Nucleus accumbens (tissue), 56 donors: ENCODE measurements around the gene DNAH14.
"Not testable (repeated sequence)": the region's sequence is repeated elsewhere in the genome, so short reads cannot be mapped to it uniquely, and the experiment has no call there.

Experiments used
- DNase-seq, 56 donors: peaks; one replicate each; lab custom pipeline; 2025; lab: John Stamatoyannopoulos, UW

Gene DNAH14

GRCh38 chr1:225230483-225230882 is 301.0 kb downstream of the DNAH14 start:
- DNase-seq, result no peak

GRCh38 chr1:225232930-225233329 is 303.5 kb downstream of the DNAH14 start:
- DNase-seq, result not testable (repeated sequence)

DNA sequence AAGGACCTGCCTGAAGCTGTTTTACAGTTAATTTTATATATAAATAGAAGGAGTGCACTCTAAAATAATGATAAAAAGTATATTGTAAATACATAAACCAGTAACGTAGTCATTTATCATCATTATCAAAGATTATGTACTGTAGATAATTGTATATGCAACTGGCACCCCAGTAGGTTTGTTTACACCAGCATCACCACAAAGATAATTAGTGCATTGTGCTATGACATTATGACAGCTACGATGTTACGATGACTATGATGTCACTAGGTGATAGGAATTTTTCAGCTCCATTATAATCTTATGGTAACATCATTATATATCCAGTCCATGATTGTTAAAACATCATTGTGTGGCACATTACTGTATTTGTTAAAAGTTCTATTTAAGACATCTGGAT is 313.1 kb downstream of the DNAH14 start:
- DNase-seq, result no peak

DNA sequence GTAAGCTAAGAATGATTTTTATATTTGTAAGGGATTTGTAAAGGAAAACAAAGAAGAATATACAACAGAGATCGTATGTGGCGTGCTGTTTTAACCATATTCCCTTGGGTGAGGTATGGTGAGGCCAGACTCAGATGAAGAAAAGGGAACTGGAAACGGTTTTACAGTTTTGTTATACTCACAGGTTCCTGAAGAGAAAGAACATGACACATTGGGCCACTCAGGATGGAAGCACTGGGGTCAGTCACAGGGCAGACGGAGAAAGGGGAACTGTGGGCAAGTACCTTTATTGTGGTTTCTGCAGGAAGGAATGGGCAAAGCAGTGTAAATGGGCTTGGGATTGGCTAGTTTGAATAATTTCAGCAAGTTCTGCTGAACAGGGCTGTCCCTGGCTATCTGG is 321.0 kb downstream of the DNAH14 start:
- DNase-seq, result no peak

DNA sequence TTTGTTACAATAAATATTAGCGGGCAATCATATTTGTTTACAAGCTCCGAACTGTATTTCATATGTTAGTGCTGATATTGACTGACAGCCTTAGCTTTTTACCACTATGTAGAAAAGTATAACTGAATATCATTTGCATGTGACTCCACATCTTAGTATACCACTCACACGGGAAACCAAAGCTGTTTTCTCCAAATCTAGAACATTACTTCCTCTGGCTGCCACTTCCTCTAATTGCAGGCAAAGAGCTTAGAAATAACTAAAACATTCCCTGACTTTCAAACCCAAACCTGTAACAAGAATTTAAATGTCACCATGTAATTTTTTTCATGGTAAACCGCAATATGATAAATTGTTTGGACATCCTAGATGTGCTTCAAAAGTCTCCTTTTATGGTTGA is 323.7 kb downstream of the DNAH14 start:
- DNase-seq, result no peak

- DNase-seq, result no peak
Measured at GRCh38 chr1:225253784-225254183, 324.3 kb downstream of the DNAH14 start.

DNA sequence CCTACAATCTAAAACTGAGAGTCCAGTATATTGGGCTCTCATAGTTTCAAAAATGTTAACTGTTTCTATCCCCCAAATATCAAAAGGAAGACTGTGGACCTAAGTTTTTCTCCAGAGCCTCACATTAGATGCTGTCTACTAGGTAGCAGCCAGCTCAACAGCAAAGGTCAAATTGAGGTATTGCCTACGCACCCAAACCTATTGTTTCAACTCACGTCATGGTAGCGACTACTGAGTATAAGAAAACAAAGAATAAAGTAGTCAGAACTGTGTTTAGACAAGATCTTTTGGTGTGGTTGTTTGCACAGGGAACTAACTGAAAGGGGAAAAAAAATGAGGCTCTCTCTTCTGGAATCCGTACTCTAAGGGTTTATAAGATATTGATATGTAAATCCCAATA is 325.2 kb downstream of the DNAH14 start:
- DNase-seq, result no peak

DNA sequence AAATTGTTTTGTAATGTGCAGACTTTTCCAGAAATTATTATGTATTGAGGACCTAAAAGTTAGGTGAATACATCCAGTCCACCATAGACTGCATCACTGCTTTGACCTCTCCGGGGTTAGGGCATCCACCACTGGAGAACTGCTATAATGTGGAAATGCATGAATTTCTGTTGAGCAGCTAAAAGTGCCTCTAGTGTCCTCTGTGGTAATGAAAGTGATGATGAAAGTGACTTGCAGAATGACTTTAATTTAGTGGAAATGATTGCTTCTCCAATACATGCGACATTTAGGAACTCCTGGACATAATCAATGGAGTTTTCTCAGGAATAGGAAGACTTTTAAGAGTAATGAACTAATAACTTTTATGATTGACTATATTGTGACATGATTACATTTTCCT is 327.6 kb downstream of the DNAH14 start:
- no peak for DNase-seq

GRCh38 chr1:225258811-225259210 is 329.3 kb downstream of the DNAH14 start:
- no peak for DNase-seq

DNA sequence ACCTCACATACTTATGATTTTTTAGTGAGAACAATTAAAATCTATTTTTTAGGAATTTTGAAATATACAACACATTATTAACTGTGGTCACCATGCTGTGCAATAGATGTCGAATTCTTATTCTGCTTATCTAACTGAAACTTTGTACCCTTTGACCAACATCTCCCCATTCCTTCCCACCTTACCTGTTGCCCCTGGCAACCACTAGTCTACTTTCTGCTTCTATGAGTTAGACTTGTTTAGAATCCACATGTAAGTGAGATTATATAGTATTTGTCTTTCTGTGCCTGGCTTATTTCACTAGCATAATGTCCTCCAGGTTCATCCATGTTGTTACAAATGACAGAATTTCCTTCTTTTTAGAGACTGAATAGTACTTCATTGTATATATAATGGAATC is 330.1 kb downstream of the DNAH14 start:
- DNase-seq, result no peak

DNA sequence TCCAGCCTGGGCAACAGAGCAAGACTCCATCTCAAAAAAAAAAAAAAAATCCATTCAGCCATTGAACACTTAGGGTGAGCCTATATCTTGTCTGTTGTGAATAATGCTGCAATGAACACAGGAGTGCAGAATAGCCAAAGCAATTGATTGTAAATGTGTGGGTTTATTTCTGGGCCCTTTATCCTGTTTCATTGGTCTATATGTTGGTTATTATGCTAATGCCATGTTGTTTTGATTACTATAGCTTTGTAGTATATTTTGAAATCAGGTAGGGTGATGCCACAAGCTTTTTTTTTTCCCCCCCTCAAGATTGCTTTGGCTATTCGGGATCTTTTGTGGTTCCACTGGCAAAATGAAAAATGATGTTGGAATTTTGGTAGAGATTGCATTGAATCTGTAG is 330.8 kb downstream of the DNAH14 start:
- DNase-seq, result no peak

DNA sequence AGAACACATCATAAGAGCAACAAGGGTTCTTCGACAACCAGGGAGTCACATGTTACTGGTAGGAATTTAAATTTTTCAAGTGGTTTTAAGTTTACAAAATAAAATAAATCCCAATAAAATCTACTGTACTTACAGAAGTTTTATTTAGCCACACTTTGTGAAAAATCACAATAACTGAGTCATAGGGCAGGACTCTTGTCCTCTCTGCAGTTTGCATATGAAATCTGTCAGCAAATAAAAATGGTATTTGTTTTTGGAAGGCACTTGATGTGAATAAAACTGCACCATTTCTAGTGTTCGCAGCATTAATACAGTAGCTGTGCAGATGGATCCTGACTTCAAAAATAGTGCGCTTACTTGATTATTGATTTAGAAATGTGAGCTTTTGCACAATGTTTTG is 348.0 kb downstream of the DNAH14 start:
- DNase-seq, result no peak

DNA sequence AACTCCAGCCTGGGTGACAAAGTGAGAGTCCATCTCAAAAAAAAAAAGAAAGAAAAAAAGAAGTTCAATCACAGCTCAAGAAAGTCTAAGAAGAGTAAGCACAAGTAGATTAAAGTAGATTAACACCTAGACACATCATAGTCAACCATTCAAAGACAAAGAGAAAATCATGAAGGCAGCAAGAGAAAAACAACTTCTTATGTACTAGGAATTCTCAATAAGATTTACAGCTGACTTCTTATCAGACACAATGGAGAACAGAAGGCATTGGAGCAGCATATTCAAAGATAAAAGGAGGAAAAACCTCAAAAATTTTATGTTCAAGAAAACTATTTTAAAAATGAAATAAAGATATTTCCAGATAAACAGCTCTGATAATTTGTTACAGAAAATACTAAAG is 351.1 kb downstream of the DNAH14 start:
- DNase-seq, result no peak

- DNase-seq, result no peak
Measured at GRCh38 chr1:225290244-225290643, 360.8 kb downstream of the DNAH14 start.

DNA sequence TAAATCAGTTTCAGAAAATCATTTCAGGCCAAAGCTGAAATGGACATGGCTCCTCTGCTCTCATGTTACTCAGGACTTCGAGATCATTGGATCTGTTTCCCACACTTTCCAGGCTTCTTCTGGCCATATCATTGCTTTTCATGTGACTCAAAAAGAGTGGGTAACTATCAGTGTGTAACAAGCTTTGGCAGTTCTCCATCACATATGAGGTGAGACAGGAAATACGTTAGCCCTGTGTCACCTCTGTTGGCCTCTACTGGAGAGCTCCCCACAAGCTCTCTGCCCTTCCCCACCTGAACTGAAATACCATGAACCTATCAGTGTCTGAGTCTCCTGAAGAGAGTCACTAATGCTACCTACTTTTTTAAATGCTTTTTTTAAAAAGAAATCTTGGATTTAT is 370.1 kb downstream of the DNAH14 start:
- no peak for DNase-seq

GRCh38 chr1:225300381-225300780 is 370.9 kb downstream of the DNAH14 start:
- DNase-seq, result no peak

DNA sequence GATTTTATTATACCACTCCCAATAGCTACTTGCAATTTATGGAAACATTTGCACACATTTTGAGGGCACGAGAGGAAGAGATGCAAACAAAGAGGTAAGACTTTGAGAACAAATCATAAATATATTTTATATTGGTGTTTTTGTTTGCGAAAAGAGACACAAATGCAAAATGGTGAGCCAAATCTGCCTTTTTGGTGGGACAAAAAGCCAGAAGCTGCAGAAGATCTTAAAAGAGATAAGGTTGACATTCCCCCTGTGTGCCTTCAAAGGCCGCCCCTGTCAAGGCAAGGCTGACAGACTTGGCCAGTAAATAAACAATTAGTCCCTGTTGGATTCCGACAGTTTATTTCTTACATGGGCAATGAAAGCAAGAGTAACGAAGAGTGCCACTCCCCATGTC is 375.5 kb downstream of the DNAH14 start:
- DNase-seq, result no peak

- not testable (repeated sequence) for DNase-seq
Measured at GRCh38 chr1:225310544-225310943, 381.1 kb downstream of the DNAH14 start.

DNA sequence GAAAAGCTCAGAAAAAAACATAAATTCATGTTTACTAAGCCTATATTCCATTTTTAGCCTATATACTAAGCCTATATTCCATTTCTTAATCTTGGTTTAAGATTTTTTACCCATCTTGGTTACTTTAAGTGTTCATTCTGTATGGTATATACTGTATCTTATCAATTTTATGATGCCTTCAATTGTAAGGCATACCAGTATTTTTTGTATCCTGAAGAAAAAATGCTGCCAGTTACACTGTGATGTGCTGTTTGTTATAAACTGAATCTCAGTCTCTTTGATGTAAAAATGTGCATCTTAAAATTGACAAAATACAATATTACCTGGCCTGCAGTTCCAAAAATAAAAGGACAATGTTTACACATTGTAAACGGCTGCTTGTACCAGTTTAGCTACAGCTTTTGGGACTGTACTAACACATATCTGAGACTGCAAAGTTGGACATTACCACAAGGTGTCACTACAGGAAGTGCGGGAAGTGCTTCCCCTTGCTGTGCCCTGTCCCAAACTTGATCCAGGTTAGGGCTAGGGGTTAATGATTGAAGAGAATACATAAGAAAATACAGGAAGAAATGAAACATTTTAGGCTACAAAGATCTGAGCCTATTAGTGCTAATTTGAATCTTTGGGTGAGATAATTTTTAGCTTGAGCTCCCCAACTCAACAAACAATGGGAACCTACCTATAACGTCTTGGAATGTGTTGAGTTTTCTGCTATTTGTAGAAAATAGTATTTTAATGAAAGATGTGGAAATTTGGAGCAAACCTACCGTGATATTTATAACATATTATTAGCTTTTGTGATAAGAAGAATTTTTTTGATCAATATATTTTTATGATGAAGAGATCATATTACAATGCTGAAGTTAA is 389.5 kb downstream of the DNAH14 start:
- DNase-seq, result peak in 1 of 56 donors; percentile 1

DNA sequence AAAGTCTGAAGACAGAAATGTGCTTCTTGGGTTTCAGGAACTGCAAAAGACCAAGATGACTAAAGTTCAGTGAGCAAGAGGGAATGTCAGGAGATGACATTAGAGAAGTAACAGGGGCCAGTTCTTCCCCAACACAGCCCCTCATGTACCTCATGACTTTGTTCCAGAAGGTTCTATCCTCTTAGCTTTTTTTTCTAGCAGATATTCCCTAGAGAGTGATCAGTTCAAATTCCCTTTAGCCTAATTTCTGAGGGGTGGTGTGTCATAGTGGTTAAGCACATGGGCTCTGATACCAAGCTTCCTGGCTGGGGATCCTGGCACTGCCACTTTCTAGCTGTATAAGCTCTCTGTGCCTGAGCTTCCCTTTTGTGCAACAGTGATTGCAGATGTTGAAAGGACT is 390.4 kb downstream of the DNAH14 start:
- no peak for DNase-seq

DNA sequence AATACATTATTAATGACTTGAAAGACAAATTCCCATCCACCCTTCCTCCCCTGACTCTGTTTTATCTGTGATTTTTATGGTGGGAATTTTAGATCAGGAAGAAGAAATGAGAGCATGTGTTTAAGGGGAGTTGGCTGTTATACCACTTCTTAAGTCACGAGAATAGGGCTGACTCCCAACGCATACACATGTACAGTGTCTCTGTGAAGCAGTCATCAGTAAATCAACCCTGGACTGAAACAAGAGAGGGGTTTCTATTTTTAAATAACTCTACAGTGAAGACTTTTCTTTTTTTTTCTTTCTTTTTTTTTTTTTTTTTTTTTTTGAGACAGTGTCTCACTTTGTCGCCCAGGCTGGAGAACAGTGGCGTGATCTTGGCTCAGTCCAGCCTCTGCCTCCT is 392.3 kb downstream of the DNAH14 start:
- no peak for DNase-seq

DNA sequence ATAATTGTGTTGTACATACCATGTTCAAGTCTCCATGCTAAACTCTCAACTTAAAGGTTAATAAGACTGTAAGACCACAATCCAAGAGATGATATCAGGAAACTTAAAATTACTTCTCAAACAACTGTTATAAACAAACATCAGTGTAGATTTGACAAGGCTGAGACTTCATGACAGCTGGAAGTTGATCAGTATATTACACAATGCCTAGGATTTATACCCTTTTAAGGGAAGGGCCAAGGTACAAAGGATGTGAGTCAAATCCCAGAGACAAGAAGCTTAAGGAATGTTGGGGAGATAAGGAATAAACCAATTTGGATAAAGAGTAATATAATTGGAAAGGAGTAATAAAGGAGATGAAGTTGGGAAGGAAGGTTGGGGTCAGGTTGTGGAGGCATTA is 399.6 kb downstream of the DNAH14 start:
- no peak for DNase-seq

GRCh38 chr1:225329996-225330395 is 400.5 kb downstream of the DNAH14 start:
- not testable (repeated sequence) for DNase-seq
